Measurements from ENCODE around the gene TTF1.

GRCh38 chr9:132366481-132366880 is 40.2 kb downstream of the TTF1 start:
- TF ChIP-seq FOXM1 (IDR thresholded peaks at IDR 0.05; ENCODE audit: borderline replicate concordance) (no peak), SP1 (IDR thresholded peaks at IDR 0.05) (no peak), L3MBTL2 (conservative IDR thresholded peaks at IDR 0.05) (no peak), FOXA1 (IDR thresholded peaks at IDR 0.05) (no peak), NFRKB (IDR thresholded peaks at IDR 0.05) (no peak), BHLHE40 (IDR thresholded peaks at IDR 0.05; ENCODE audit: borderline replicate concordance) (no peak), PKNOX1 (IDR thresholded peaks at IDR 0.05) (no peak), ZNF384 (IDR thresholded peaks at IDR 0.05) (no peak), TARDBP (IDR thresholded peaks at IDR 0.05) (no peak)

All from HEK293T (cell line).